NCI-H187 (cell line): ENCODE data around the gene ZNF644.
"Not testable (repeated sequence)": the region's sequence is repeated elsewhere in the genome, so short reads cannot be mapped to it uniquely, and the experiment has no call there.

Source experiments
- DNase-seq, 2 experiments: peaks; one replicate each; lab custom pipeline; 2025; lab: John Stamatoyannopoulos, UW

Gene ZNF644

DNA sequence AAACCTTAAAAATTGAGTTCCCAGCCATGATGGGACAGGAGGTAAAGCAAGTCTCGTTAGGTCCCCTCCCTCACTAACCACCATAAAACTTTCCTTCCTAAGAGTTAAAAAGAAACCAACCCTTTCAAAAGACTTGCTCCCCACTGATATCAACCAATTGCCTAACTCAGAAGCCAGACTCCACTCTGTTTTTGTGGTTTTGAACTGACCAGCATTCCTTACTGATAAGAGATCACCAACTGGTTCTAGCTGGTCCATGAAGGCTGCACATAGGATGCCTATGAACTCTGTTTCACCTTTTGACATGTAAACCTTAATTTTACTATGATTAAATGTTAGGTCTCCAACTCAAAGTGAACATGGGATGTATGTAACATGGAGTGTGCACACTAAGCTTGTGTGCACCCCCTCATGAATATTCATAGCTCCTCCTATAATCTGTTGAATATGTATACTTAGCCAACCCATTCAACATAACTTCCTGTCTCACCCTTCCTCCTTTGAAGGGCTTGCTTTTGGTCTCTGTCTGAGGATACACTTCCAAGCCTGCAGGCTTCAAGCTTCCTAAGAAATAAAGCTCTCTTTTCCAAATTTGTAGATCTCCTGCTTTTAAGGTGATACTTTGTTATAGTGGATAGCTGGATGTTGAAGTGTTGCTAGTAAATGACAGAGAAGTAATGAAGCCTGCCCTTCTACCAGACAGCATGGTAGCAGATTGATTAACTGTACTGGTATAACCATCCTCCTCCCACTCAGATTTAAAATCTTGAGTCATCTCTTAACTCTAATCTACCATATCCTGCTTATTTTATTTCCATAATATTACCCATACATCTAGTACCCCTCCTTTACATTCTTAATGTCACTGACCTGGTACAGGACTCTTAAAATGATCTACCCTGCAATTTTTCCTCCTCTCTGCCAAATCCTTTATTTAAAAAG, 95.6 kb downstream of the ZNF644 start:
- no peak for DNase-seq

DNA sequence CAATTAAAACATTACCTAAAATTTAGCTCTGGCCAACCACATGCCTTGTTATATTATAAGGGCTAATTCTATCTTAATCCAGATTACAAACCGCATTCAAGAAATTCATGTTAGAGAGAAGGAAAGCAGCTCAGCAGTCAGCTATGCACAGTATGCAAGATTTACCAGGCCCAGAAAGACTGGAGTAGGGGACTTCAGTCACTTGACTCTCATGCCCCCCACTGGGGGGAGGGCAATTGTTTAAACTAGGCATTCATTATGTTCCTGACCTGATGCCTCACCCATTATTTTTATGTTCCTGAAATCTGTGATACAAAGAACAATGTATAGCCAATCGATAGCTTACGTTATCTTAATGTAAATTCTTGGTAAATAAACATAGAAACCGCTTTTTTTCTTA, 96.9 kb downstream of the ZNF644 start:
- no peak for DNase-seq

DNA sequence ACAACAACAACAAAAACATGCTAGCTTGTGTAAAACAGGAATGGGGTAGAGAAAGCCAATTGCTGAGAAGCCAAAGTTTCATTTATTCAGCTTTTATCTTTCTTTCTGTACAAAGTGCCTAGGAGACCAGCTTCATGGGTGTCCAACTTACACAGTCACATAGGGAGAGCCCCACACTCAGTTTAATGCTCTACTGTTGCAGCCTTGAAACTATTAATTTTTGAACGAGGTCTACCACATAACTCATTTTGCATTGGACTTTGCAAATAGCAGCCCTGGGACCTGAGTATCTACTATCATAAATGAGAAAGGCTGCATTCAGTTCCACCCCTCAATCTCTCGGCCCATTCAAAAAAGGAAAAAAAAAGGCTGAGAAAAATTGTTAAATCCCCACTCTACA, 98.8 kb downstream of the ZNF644 start:
- DNase-seq, result no peak

DNA sequence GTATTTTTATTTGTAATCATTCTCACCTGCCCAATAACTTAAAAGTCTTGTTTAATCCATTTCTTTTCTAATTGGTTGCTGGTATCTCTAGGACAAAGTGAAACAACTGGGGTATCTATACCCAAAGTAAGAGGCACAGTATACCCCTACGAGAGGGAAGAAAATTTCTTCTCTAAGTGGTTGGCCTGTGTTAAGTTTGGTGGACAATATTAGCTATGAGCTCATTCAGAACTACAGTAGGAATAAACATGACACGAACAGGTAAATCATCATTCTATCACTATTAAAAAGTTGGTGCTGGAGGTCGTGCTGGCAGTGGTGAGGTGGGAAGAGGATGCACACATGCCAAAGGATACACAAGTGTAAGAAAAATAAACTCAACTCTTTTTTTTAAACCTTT, 99.6 kb downstream of the ZNF644 start:
- DNase-seq, result no peak

DNA sequence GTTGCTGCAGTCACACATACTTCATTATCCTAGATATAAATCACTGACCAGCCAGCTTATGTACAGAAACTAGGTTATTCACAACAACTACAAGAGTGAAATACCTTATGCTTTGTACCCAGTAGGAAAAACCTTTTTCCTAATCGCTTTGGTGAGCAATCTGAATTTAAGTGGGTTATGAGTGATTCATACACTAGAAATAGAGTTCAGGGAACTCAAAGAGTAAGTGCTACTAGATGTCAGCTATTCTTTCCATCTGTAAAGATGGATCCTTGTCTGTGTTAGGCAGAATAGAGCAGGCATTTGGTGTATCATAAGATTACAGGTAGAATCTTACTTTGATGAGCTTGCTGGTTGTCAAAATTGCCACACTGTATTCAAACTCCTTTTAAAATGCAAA, 101.9 kb downstream of the ZNF644 start:
- DNase-seq, result no peak

DNA sequence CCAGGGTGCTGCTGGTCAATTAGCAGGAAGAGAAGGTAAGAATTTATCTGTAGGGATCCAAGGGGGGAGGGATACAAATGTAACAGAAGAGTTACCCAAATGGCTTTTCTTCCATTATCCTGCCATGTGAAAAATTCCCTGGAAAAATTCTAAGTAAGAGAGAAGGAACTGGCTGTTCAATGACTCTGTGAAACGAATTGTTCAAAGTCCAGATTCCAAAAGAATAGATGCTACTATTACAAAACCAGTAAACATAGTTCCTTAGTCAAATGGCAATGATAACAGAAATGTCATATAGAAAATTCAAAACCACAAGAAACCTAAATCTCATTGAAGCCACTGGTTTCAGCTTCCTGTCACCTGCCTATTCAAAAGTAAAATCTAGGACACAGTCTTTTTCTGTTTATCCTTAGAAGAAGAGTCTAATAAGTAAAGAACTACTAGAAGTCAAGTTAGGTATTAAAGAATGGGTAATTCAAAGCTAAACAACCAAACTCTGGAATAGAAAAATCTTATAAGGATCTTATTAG, 102.6 kb downstream of the ZNF644 start:
- no peak for DNase-seq

DNA sequence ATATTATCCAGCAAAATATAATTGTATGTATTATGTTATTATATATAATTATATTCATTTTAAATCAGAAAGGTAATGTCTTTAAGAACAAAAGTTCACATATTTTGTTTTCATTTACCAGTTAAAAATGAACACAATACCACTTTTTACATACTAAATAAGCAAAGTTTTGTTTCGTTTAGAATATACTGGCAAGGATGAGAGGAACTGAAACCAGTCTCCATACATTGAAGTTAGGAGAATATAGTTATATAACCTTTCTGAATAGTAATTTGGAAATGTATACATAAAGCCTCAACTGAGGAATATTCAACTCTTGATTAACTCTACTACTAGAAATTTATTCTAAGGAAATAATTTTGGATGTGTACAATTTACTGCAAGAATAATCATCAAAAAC, 110.5 kb downstream of the ZNF644 start:
- DNase-seq, result no peak

DNA sequence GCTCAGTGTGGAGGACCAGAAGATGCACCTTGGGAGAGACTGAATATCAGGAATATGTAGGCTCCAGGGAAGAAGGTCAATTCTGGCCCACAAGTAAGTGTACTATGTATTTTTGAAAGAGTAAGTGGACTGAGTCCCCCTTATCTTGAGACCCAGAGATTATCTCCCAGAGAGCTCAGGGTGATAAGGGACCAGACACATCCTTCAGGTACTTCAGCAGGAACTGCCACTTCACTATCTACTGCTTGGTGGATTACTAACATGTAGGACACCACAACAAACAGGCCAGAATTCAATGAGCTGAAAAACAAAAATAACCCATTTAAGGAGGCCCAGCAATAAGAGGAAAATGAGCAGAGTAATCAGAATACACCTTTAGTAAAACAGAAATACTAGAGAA, 119.2 kb downstream of the ZNF644 start:
- DNase-seq, result no peak

DNA sequence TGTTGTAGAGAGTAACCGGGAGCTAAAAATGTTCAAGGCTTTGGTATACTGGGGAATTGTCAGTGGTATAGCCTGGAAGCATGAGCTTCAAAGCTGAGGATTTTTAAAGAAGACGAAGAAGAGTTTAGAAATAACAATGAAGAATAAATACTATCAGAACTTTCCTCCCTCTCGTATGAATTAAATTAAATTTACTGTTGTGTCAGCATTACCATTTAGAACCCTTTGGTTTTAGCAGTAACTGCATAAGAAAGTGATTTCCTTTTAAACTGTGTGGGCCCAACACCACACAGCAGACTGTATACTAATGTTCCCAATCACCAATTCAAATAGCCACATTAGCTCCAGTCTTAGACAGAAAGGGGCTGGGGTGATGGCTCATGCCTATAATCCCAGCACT, 122.6 kb downstream of the ZNF644 start:
- no peak for DNase-seq

DNA sequence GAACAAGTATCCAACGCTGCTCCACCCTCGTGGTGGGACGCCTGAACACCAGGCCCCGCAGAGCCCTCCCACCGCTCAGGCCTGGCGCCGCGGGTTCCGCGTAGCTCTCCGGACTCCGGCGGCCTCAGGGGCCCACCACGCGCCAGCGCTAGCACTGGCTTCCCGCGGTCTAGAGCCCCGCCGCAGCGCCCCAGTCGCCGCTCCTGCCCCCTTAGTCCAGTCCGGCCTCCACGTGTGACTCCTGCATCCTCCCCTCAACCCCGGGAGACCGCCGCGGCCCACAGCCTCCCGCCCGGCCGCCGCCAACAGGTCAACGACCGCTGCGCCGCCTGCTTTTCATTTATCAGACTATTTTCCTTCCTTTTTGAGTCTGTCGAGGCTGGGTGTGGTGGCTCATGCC, 128.2 kb downstream of the ZNF644 start:
- not testable (repeated sequence) for DNase-seq

DNA sequence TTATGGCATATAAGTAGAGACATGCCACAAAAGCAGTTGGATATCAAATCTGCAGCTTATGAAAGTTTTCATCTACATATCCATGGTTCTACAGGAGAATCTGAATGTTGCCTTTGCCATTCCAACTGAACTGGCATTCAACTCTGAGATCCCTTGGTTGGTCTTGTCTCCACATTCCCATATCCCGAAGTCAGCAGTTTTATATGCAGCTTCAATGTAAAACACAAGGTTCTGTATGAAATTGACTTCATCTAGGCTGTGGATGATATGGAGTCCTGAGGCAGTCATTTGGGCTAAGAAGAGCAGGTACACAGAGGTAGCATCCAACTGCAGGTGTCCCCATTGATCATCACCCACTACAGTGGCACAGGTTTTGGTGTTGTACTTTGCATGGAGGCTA, 129.0 kb downstream of the ZNF644 start:
- not testable (repeated sequence) for DNase-seq

DNA sequence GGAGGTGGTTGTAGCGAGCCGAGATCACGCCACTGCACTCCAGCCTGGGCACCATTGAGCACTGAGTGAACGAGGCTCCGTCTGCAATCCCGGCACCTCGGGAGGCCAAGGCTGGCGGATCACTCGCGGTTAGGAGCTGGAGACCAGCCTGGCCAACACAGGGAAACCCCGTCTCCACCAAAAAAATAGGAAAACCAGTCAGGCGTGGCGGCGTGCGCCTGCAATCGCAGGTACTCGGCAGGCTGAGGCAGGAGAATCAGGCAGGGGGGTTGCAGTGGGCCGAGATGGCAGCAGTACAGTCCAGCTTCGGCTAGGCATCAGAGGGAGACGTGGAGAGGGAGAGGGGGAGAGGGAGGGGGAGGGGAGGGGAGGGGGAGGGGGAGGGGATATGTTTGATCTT, 129.6 kb downstream of the ZNF644 start:
- DNase-seq, result not testable (repeated sequence)

DNA sequence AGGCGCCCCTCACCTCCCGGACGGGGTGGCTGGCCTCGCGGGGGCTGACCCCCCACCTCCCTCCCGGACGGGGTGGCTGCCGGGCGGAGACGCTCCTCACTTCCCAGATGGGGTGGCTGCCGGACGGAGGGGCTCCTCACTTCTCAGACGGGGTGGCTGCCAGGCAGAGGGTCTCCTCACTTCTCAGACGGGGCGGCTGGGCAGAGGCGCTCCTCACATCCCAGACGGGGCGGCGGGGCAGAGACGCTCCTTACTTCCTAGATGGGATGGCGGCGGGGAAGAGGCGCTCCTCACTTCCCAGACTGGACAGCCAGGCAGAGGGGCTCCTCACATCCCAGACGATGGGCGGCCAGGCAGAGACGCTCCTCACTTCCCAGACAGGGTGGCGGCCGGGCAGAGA, 130.1 kb downstream of the ZNF644 start:
- DNase-seq, result not testable (repeated sequence)

DNA sequence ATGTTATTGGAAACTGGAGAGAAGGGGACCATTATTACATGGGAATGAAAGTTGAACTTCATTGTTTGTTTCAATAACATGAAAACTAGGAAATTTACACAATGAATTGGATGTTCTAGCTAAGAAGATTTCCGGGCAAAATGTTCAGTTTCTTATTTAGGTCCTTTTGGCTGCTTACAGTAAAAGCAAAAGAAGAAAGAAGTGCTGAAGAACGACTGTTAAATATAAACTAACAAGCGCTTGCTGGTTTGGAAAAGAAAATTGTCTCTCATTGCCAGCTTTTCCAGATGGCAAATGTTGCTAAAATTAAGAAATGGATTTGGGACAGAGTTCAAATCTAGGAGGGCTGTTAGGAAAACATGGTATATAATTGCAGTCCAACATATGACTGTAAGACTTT, 139.6 kb downstream of the ZNF644 start:
- DNase-seq, result no peak

DNA sequence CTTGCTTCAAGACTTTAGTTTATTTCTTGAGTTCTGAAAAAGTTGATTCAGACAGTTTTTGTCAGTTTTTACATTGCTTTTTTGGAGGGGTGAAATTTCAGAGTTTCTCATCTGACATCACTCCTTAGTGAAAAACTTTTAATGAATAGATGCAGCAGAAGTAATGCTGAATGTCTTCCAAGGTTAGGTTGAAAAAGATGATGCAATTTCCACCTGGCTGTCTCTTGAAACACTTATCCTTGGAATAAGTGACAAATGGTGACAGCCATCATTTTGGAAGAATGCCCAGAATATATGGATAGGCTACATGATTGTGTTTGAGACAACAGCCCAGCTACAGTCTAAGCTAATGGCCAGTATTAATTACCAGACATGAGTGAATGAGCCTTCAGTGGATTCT, 140.8 kb downstream of the ZNF644 start:
- DNase-seq, result no peak

DNA sequence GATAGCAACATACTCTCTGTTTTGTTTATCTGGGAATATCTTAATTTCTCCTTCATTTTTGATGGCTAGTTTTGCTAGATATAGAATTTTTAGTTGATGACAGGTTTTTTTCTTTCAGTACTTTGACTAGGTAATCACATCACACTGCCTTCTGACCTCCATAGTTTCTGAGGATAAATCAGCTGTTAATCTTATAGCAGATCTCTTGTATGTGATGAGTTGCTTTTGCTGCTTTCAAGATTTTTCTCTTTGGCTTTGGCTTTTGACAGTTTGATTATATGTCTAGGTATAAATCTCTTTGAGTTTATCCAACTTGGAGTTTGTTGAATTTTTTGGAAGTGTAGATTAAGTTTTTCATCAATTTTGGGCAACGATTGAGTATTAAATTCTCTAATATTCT, 142.6 kb downstream of the ZNF644 start:
- DNase-seq, result no peak

DNA sequence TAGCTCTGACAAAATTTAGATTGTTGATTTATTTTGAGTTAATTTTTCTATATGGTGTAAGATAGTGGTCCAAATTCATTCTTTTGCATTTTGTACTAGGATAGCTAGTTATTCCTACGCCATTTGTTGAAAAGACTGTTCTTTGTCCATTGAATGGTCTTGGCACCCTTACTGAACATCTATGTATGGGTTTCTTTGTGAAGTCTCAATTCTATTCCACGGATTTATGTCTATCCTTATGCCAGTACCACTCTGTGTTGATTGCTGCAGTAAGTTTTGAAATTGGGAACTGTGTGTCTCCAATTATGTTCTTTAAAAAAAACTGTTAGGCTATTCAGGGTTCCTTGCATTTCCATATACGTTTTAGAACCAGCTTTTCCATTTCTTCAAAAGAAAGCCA, 145.7 kb downstream of the ZNF644 start:
- no peak for DNase-seq
